GM18505 (cell line): ENCODE data around the gene MYBPC3.
"Not testable (repeated sequence)": the region's sequence is repeated elsewhere in the genome, so short reads cannot be mapped to it uniquely, and the experiment has no call there.

Experiments
- ATAC-seq: cut with Tn5 transposase; IDR thresholded peaks from one replicate; pipeline ENCODE4 v1.9.1; 2021; ENCODE audit not compliant: unreplicated experiment
- POLR2A ChIP-seq: IDR thresholded peaks from 4 replicates; pipeline ENCODE4 v1.6.1; 2011; ENCODE audit warnings: borderline replicate concordance; ENCODE audit not compliant: insufficient read depth, insufficient read length; ENCODE audit errors: extremely low read depth

The MYBPC3 gene

DNA sequence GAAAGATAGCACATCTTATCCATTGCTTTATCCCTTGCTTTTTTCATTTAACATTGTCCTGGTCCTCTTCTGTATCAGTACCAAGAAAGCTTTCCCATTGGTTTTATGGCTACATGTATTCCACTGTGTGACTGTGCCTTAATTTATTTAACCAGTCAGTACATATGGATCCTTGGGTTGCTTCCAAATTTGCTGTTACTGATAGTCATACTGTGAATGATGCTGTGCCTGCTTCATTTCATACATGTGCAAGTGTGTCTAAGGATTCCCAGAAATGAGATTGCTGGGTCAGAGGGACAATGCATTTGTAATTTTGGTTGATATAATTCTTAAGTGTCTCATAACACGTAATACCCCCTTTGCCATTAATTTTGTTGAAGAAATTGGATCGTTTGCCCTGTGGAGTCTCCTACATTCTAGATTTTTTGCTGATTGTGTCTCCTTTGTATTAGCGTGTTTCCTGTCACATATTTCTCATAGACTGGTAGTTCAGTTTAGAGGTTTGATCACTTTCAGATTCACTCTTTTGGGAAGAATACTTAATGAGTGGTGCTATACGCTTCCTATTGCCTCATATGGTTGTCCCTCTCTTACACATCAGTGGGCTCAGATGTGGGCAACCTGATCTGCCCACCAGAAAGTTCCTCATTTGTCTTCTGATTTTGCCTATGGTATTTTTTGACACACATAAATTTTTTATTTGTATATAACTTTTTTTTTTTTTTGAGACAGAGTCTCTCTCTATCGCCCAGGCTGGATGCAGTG is 35.3 kb downstream of the MYBPC3 start:
- ATAC-seq, result peak; percentile 70
- no peak for TF ChIP-seq POLR2A

DNA sequence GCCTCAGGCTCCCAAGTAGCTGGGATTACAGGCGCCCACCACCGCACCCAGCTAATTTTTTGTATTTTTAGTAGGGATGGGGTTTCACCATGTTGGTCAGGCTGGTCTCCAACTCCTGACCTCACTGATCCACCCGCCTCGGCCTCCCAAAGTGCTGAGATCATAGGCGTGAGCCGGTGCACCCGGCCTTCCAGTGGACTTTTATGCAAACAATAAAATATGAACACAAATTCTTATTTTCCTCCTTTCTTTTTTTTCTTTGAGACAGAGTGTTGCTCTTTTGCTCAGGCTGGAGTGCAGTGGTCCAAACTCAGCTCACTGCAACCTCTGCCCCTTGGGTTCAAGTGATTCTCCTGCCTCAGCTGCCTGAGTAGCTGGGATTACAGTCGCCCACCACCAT is 36.0 kb downstream of the MYBPC3 start:
- ATAC-seq, result not testable (repeated sequence)

DNA sequence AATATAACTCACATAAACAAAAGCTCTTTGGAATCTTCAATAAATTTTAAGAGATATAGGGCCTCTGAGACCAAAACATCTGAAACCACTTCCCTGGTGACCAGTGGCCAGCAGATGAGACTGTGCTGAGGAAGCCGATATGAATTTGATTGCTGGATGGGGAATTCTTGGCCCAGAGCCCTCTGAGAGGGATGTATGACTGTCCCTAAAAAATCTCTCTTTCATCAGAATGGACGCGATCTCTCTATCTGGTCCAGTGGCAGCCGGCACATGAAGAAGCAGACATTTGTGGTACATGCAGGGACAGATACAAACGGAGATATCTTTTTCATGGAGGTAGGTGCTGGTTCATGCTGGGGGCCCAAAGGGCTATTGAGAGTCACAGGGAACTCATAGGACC is 37.5 kb downstream of the MYBPC3 start:
- TF ChIP-seq POLR2A, result no peak
- no peak for ATAC-seq

DNA sequence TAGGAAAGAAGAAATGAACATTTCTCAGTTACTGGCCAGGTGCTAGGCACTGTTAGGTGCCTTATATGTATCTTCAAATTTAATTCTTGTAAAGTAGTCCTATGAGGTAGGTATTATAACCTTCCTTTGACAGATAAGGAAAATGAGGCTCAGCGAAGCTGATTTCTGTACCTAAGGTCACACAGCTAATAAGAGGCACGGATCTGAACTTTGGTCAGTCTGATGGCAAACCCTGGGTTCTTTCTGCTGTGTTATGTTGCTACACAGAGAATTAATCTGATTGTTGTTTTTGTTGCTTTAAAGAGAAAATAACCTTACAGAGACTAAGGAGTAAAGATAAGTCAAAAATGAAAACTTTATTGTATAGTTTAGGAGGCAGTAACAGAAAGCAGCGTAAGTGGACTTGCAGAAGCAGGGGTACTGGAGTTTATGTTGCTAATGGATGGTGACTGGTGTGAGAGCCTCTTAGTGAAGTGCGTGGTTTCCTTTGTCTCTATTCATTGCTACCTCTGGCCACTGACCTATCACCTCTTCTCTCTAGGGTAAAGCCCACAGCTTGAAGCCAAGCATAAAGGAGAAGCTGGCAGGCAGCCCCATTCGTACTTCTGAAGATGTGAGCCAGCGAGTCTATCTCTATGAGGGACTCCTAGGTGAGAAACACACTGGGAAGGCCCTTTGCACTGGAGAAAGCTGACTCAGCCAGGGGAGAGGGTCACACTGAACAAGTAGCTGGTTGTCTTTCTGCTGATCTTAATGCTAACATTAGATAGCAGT is 44.3 kb downstream of the MYBPC3 start:
- ATAC-seq, result no peak
- no peak for TF ChIP-seq POLR2A

DNA sequence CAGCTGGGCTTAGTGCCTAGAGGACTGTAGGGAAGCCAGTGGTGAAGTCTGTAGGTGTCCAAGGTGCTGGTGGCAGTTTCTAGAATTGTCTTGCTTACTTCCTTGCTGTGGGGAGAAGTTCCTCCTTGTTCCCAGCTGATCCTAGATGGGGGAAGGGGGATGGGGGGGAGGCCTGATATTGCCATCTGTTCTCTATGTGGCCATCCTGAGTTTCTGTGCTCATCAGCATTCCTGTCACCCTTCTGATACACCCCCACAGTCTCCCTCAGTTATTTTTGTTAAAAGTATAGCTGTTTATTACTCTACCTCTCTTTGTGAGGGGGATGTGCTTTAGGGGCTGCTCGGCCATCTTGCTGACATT is 46.0 kb downstream of the MYBPC3 start:
- no peak for ATAC-seq
- no peak for TF ChIP-seq POLR2A

DNA sequence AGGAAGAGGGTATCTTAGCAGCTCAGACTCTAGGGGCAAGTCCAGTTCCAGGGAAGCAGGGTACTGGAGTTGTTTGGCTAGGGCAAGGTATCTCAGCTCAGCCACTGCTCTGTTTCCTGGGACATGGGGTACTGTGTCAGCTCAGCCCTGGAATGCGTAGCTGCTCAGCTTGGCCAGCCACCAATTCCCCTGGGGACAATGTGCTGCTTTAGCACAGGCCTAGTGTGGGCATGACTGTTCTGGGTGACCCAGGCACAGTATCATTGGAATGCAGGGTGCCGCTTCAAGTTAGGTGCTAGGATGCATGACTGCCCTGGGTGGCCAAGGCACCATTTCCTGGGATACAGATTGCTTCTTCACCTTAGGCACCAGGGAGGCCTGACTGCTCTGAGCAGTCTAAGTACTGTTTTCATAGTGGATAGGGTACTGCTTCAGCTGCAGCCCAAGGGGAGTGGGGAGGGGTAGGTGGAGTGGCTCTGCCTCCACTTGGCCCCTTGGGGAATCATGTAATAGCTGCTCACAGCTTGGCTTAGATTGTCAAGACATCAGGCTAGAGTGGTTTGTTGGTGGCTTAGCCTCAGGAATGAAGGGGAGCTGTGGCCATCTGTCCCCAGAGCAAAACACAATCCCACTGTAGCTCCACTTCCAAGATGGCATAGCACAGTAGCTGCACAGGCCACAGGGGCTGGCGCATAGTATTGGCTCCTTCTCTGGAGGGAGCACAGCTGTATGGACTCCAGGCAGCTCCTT is 46.6 kb downstream of the MYBPC3 start:
- ATAC-seq, result no peak
- TF ChIP-seq POLR2A, result no peak

DNA sequence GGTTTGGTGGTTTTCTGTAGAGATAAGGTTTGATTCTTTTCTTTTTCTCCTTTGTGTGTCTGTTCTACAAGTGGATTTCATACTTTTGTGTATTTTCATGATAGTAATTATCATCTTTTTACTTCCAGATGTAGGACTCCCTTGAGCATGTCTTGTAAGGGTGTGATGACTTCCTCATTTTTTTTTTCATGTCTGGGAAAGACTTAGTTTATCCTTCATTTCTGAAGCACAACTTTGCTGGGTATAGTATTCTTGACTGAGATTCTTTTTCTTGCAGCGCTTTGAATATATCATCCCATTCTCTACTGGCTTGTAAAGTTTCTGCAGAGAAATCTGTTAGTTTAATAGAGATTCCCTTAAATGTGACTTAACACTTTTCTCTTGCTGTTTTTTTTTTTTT is 49.6 kb downstream of the MYBPC3 start:
- ATAC-seq, result no peak
- TF ChIP-seq POLR2A, result no peak

DNA sequence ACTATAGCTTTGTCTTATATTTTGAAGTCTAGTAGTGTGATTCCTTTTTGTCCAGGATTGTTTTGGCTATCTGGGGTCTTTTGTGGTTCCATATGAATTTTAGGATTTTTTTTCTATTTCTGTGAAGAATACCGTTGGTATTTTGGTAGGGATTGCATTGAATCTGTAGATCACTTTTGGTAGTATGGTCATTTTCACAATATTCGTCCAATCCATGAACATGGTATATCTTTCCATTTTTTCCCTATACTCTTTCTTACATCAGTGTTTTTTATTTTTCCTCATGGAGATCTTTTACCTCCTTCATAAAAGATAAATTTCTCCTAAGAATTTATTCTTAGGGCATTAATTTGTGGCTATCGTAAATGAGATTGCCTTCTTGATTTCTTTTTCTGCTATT is 53.4 kb downstream of the MYBPC3 start:
- no peak for ATAC-seq
- no peak for TF ChIP-seq POLR2A

DNA sequence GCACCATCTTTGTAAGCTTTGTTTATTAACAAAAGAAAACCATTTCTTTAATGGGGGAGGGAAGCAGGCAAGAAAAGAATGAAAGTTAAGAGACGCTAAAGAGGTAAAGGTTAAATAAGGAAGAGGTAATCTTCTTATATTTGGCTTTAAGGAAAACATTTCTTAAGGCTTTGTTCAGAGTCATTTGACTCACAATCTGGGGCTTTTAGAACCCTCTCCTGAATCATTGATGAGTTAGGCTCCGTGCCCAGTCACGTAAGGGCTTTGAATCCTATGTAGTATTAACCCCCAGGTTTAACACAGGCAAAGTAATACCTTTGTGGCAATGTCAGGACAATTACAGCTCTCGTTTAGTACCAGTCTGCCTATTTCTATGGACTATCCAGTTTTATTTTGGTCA is 56.5 kb downstream of the MYBPC3 start:
- TF ChIP-seq POLR2A, result no peak
- ATAC-seq, result no peak

DNA sequence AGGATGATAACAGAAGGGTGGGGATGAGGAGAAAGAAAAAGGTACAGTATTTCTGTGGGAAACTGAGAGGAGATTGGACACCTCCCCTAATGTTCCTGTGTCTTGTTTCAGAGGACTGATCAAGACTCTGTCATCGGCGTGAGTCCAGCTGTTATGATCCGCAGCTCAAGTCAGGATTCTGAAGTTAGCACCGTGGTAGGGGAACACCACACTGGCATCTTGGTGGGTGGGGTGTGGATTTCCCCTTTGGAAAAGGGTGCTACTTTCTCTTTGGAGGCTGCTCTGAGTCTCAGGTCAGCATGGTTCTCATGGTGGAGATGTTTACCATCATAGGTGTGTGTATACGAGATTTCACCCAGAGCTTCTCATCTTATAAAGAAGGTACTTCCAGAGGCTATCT is 57.1 kb downstream of the MYBPC3 start:
- no peak for TF ChIP-seq POLR2A
- no peak for ATAC-seq

DNA sequence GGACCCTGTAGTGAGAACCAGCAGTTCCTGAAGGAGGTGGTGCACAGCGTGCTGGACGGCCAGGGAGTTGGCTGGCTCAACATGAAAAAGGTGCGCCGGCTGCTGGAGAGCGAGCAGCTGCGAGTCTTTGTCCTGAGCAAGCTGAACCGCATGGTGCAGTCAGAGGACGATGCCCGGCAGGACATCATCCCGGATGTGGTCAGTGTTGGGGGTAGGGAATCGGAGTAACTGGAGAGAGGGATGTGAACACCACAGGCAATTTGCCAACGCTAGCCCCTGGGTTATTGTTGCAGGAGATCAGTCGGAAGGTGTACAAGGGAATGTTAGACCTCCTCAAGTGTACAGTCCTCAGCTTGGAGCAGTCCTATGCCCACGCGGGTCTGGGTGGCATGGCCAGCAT is 62.6 kb downstream of the MYBPC3 start:
- TF ChIP-seq POLR2A, result no peak
- no peak for ATAC-seq

DNA sequence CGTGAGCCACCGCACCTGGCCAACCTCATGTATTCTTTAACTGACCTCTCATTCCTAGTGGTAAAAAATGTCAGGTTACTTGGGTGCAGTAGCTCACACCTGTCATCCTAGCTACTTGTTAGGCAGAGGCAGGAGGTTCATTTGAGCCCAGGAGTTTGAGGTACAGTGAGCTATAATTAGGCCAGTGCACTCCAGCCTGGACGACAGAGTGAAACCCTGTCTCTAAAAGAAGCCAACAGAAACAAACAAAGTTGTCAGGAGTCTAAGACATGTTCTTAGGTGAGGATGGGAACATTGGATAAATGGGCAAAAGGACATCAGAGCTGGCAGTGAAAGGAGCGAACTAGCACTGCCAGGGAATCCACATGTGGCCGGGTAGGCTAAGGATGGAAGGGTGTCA is 64.4 kb downstream of the MYBPC3 start:
- ATAC-seq, result no peak
- no peak for TF ChIP-seq POLR2A

DNA sequence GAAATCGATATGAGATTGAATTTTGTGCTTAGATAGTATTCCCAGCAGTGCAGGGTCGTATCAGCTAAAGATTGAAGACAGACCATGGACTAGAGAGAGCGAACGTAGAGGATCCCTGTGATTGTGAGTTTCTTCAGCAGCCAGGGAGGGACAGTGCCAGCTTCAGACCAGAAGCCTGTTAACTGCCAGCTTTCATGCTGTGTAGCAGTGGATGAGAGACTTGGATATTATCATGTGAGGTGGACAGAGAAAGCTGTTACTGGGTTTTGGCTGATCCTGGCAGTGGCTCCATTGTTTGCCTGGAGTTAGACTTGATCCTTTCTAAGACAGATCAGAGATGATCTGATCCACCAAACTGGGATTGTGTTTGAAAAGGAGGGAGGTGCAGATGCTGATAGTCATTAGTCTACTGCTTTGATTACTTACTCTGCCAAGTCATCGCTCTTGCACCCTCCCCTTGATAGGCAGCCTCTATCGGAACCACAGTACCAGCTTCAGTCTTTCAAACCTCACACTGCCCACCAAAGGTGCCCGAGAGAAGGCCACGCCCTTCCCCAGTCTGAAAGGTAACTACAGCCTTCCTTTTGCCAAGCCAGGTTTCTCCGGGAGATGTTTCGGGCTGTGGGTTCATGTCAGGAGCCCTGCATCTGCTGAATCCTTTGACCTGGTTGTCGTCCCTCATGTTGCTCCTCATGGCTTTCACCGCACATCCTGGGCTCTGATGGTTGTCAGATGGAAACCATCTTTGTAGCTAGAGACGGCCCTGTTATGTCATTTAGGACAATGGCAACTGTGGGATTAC is 66.3 kb downstream of the MYBPC3 start:
- no peak for ATAC-seq
- no peak for TF ChIP-seq POLR2A
